Endothelial cell of umbilical vein (primary cell): ENCODE data around the gene ROPN1L. TPM values are rescaled to one million over a fixed set of nuclear protein-coding genes. Genes with fewer than 3 reads are reported as not detected.

ENCODE experiments used
- BruUV-seq: library from RNA; stranded (reverse); fragments of 400-500 nt; replicated peaks from 2 replicates; lab custom pipeline; 2021; lab: Mats Ljungman, UMichigan
- CTCF ChIA-PET: fragments of 300-600, 350-600 bp; sonication (Branson Sonifier 250); formaldehyde crosslinking; loops from one replicate; lab custom pipeline; 2021; ENCODE audit warnings: antibody characterized with exemption, inconsistent platforms; lab: Charles Lee
- POLR2A ChIA-PET: fragments of 300-600, 350-600 bp; sonication (Branson Sonifier 250); formaldehyde crosslinking; loops from one replicate; lab custom pipeline; 2021; ENCODE audit warnings: antibody characterized with exemption, inconsistent platforms; lab: Charles Lee
- DNase-seq: peaks from one replicate; pipeline ENCODE4 v3.0.0-alpha.2; 2011; ENCODE audit warnings: low read depth, low spot score
- FAIRE-seq: peaks from 2 replicates; lab custom pipeline; 2011; peaks lifted over from hg19 to GRCh38; lab: Jason Lieb, UNC
- H2AFZ ChIP-seq: 2 replicates; pipeline ENCODE4 v1.6.0; 2012; ENCODE audit warnings: low read depth, low read length, control low read depth, inconsistent platforms
- H3K27ac ChIP-seq: 2 replicates; pipeline ENCODE4 v1.5.1; 2011; ENCODE audit warnings: low read depth, mild to moderate bottlenecking, control low read depth, low read length, moderate library complexity; ENCODE audit not compliant: insufficient read depth
- H3K27me3 ChIP-seq, 2 experiments: 2 replicates each; pipeline versions ENCODE4 v1.6.0 to v1.6.1; 2011; ENCODE audit warnings: low read length in 2 of 2, mixed read lengths in 1 of 2; ENCODE audit not compliant: control insufficient read depth in 2 of 2, insufficient read depth in 2 of 2
- H3K36me3 ChIP-seq, 2 experiments: 2 replicates in 1 of 2; 3 replicates in 1 of 2; pipeline ENCODE4 v1.5.1; 2011; ENCODE audit warnings: low read length in 2 of 2, mild to moderate bottlenecking in 1 of 2, moderate library complexity in 1 of 2; ENCODE audit not compliant: control insufficient read depth in 2 of 2, insufficient read depth in 2 of 2; ENCODE audit errors: extremely low read depth in 1 of 2
- H3K4me1 ChIP-seq: 3 replicates; pipeline ENCODE4 v1.5.1; 2011; ENCODE audit warnings: mild to moderate bottlenecking, low read length; ENCODE audit not compliant: control insufficient read depth, insufficient read depth; ENCODE audit errors: extremely low read depth
- H3K4me2 ChIP-seq: 2 replicates; pipeline ENCODE4 v1.6.1; 2011; ENCODE audit warnings: low read length, control low read depth, mixed read lengths; ENCODE audit not compliant: insufficient read depth
- H3K4me3 ChIP-seq, 3 experiments: fragments of 200-600 bp in 1 of 3; sonication (generic), shearing (Covaris generic) in 1 of 3; replicated peaks in 1 of 3; 2 replicates each; pipeline ENCODE4 v1.5.1; 2011 to 2016; ENCODE audit warnings: control low read depth in 3 of 3, low read length in 3 of 3, mild to moderate bottlenecking in 2 of 3, inconsistent platforms in 1 of 3, low read depth in 1 of 3, moderate library complexity in 1 of 3; ENCODE audit not compliant: insufficient read depth in 1 of 3
- H3K79me2 ChIP-seq: 2 replicates; pipeline ENCODE4 v1.6.0; 2012; ENCODE audit warnings: low read length, inconsistent platforms; ENCODE audit not compliant: control insufficient read depth, insufficient read depth
- H3K9ac ChIP-seq: replicated peaks from 2 replicates; pipeline ENCODE3; 2011; ENCODE audit warnings: low read length, control low read depth; ENCODE audit not compliant: insufficient read depth; ENCODE audit errors: extremely low read depth
- H3K9me1 ChIP-seq: replicated peaks from 3 replicates; pipeline ENCODE4 v1.6.0; 2011; ENCODE audit warnings: mild to moderate bottlenecking, low read length; ENCODE audit not compliant: control insufficient read depth, insufficient read depth; ENCODE audit errors: extremely low read depth
- H3K9me3 ChIP-seq: replicated peaks from 2 replicates; pipeline ENCODE4 v1.5.1; 2012; ENCODE audit warnings: low read length, inconsistent platforms; ENCODE audit not compliant: control insufficient read depth, insufficient read depth
- H4K20me1 ChIP-seq: replicated peaks from 2 replicates; pipeline ENCODE3; 2011; ENCODE audit warnings: mild to moderate bottlenecking, low read length; ENCODE audit not compliant: control insufficient read depth, insufficient read depth; ENCODE audit errors: extremely low read depth
- EZH2 ChIP-seq: IDR thresholded peaks from 2 replicates; pipeline ENCODE4 v1.6.1; 2012; ENCODE audit warnings: borderline replicate concordance, low read depth, mild to moderate bottlenecking, moderate library complexity, low read length, inconsistent platforms; ENCODE audit not compliant: severe bottlenecking
- GATA2 ChIP-seq: IDR thresholded peaks from 2 replicates; pipeline ENCODE4 v1.7.0; 2011; ENCODE audit warnings: low read depth, mild to moderate bottlenecking, moderate library complexity, mixed read lengths, low read length; ENCODE audit not compliant: insufficient read length, insufficient read depth
- JUN ChIP-seq: IDR thresholded peaks from 2 replicates; pipeline ENCODE4 v1.6.1; 2011; ENCODE audit warnings: borderline replicate concordance, low read depth; ENCODE audit not compliant: insufficient read length, insufficient read depth
- MYC ChIP-seq: IDR thresholded peaks from one replicate; pipeline ENCODE4 v1.6.1; 2011; ENCODE audit warnings: mild to moderate bottlenecking, low read depth, low read length
- POLR2A ChIP-seq: IDR thresholded peaks from 2 replicates; pipeline ENCODE4 v1.6.1; 2012; ENCODE audit warnings: low read depth, mild to moderate bottlenecking, control low read depth, low read length
- POLR2AphosphoS5 ChIP-seq: IDR thresholded peaks from 2 replicates; pipeline ENCODE4 v1.6.1; 2012; ENCODE audit warnings: low read depth, mild to moderate bottlenecking, control low read depth, low read length, moderate library complexity; ENCODE audit not compliant: insufficient read depth
- dilution Hi-C: fragments of 300-500 bp; cut with MboI; formaldehyde crosslinking; loops from one replicate; pipeline ENCODE4 v1.15.0; 2019; ENCODE audit warnings: low sequenced_read_pairs; ENCODE audit not compliant: extremely low pct_ligation_motif_present
- intact Hi-C: fragments of 100-400 bp; cut with micrococcal nuclease; formaldehyde crosslinking; loops from one replicate; pipeline ENCODE4 v1.10.0; 2022
- polyA plus RNA-seq, 4 experiments: library from polyadenylated mRNA; depleted of rRNA in 3 of 4; stranded (reverse) in 3 of 4; unstranded in 1 of 4; fragments of >200 nt; gene quantifications; 2 replicates each; pipeline versions ENCODE4 v1.2.1 to v1.2.3, GENCODE V29; 2011 to 2012; ENCODE audit warnings: missing spikeins in 1 of 4
- total RNA-seq: library from RNA; stranded (reverse); gene quantifications from 2 replicates; pipeline ENCODE4 v1.2.3, GENCODE V29; 2021
- TF ChIP-seq, protein P1 (sequence below), 2 donors: IDR thresholded peaks; 1 replicate in 1 of 2; 2 replicates in 1 of 2; pipeline ENCODE4 v1.5.1; 2011; ENCODE audit warnings: low read length in 2 of 2, mild to moderate bottlenecking in 2 of 2, moderate library complexity in 2 of 2, control low read depth in 1 of 2, inconsistent platforms in 1 of 2, low read depth in 1 of 2; ENCODE audit not compliant: insufficient read depth in 1 of 2; ENCODE audit errors: extremely low read depth in 1 of 2
- TF ChIP-seq, protein P2 (sequence below): IDR thresholded peaks from 2 replicates; pipeline ENCODE4 v1.6.1; 2011; ENCODE audit not compliant: insufficient read depth, insufficient read length

ROPN1L gene
- total and polyA plus RNA-seq, 2 donors (not counting 3 experiments of a cell fraction or from before 2014, with no cell fraction given) = 0.30 to 0.60 TPM

DNA sequence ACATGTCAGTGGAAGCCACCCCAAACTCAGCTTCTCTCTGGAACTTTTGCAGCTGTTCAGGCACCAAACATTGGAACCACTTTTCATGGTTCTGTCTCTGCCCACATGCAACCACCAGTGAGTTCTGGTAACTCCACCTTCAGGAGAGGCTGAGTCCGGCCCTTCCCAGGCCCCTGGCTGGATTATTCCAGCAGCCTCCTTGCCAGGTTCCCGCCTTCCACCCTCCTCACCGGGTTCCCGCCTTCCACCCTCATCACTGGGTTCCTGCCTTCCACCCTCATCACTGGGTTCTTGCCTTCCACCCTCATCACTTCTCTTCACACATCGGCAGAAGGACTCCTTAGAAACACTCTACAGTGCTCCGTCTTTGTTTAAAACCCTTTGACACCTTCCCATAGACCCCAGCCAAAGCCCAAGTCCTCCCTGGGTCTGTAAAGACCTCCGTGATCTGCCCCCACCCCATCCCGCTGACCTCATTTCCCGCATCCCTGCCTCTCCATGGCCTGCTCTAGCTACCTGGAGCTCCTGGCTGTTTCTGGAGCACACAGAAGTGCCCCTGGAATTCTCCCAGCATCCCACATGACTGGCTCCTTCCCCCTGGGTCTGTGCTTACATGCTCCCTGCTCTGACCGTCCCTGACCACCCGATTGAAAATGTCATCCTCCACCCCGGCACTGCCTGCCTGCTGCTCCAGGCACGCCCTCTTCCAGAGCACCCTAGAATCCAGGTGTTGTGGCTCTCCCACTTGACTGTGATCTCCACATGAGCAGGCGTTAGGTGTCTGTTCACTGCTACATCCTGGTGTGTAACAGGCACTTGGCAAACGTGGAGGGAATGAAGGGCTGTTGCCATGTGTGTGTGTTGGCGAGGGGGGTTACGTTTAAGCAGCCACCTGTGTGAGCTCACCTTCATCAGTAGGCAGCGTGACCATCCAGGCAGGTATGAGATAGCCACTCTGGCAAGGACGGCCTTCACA lies 17.7 kb downstream of the ROPN1L start:
- BruUV-seq = no TSS peak
- Histone ChIP-seq H3K36me3 (no peaks in the 10 kb centered on the region), H3K4me1 (peaks cover 20% of the 10 kb centered on the region), H3K79me2 (no peaks in the 10 kb centered on the region), H3K9ac (no peak overlapping the region), H3K27ac (no peak overlapping the region), H4K20me1 (no peaks in the 10 kb centered on the region), H3K4me2 (no peak overlapping the region), H2AFZ (no peak overlapping the region), H3K27me3 (no peaks in the 10 kb centered on the region), H3K9me1 (no peaks in the 10 kb centered on the region), H3K9me3 (no peaks in the 10 kb centered on the region), H3K4me3 (no peak overlapping the region)
- FAIRE-seq = no peak
- dilution Hi-C loops (loop anchor here (10.0 kb wide), 1 partner anchor 165 kb away; no protein-coding TSS in a partner anchor), intact Hi-C loops (no loop called here)
- ChIA-PET CTCF (interaction anchor here (1.8 kb wide), 1 partner anchor 168 kb away, joined by 14 read pairs; no protein-coding TSS in a partner anchor), POLR2A (no interaction called here)
- DNase-seq = no peak
- TF ChIP-seq GATA2 (no peak), JUN (no peak), POLR2A (no peak), MYC (no peak), POLR2AphosphoS5 (no peak), EZH2 (no peak)
- TF ChIP-seq, protein P1, sequence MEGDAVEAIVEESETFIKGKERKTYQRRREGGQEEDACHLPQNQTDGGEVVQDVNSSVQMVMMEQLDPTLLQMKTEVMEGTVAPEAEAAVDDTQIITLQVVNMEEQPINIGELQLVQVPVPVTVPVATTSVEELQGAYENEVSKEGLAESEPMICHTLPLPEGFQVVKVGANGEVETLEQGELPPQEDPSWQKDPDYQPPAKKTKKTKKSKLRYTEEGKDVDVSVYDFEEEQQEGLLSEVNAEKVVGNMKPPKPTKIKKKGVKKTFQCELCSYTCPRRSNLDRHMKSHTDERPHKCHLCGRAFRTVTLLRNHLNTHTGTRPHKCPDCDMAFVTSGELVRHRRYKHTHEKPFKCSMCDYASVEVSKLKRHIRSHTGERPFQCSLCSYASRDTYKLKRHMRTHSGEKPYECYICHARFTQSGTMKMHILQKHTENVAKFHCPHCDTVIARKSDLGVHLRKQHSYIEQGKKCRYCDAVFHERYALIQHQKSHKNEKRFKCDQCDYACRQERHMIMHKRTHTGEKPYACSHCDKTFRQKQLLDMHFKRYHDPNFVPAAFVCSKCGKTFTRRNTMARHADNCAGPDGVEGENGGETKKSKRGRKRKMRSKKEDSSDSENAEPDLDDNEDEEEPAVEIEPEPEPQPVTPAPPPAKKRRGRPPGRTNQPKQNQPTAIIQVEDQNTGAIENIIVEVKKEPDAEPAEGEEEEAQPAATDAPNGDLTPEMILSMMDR (IDR thresholded peaks at IDR 0.05; ENCODE audit: extremely low read depth in 1 of 2, insufficient read depth in 1 of 2, low read depth in 1 of 2, low read length in 2 of 2) = no peak
- TF ChIP-seq, protein P2, sequence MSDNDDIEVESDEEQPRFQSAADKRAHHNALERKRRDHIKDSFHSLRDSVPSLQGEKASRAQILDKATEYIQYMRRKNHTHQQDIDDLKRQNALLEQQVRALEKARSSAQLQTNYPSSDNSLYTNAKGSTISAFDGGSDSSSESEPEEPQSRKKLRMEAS = no peak
